ENCODE results near the gene POLD4.
A peak's percentile ranks its signal among the peaks of the same experiment; 100 is the strongest.

GRCh38 chr11:67317205-67317887 is 36.0 kb downstream of the POLD4 start:
- TF ChIP-seq CTCF (IDR thresholded peaks at IDR 0.05) (peak; percentile 99), REST (IDR thresholded peaks at IDR 0.05; ENCODE audit: insufficient read depth in 1 of 2, low read depth in 2 of 2, low read length in 1 of 2) (no peak; a peak in 1 of 4 replicates), SIN3A (IDR thresholded peaks at IDR 0.05; ENCODE audit: borderline replicate concordance, insufficient read depth, low read depth, low read length) (peak; percentile 89; the same call in 1 of the 2 replicates), POLR2AphosphoS5 (IDR thresholded peaks at IDR 0.05; ENCODE audit: low read depth, low read length) (peak; percentile 95), TCF7L2 (IDR thresholded peaks at IDR 0.05; ENCODE audit: low read depth, low read length) (0 out of 2 replicates have a peak, but pooled peaks have one; percentile 27)
